WTC11 (cell line): Measurements from ENCODE around the gene DACH2. TPM values are rescaled to one million over a fixed set of nuclear protein-coding genes. Genes with fewer than 3 reads are reported as not detected.

Experiments
- ATAC-seq: fragments of 200-7000 bp; cut with Tn5 transposase; 2 replicates; pipeline ENCODE4 v1.10.0; 2021; ENCODE audit warnings: mild to moderate bottlenecking, moderate library complexity
- CTCF ChIA-PET: fragments of 300-600 bp; sonication (Branson Sonifier 250); formaldehyde crosslinking; loops from one replicate; lab custom pipeline; 2021; ENCODE audit warnings: antibody characterized with exemption; lab: Charles Lee
- POLR2A ChIA-PET: fragments of 350-600 bp; sonication (Branson Sonifier 250); formaldehyde crosslinking; loops from one replicate; lab custom pipeline; 2021; ENCODE audit warnings: antibody characterized with exemption; lab: Charles Lee
- DNase-seq: peaks from one replicate; pipeline ENCODE4 v3.0.0; 2021; ENCODE audit warnings: low spot score
- H3K27ac Mint-ChIP-seq: 2 replicates; pipeline ENCODE4 v1.8.0; 2021; ENCODE audit warnings: mixed read lengths
- H3K27me3 Mint-ChIP-seq: 2 replicates; pipeline ENCODE4 v1.8.0; 2021; ENCODE audit warnings: low read depth, mild to moderate bottlenecking, moderate library complexity, mixed read lengths
- H3K36me3 Mint-ChIP-seq: 2 replicates; pipeline ENCODE4 v1.8.0; 2021; ENCODE audit warnings: mixed read lengths
- H3K4me1 Mint-ChIP-seq: 2 replicates; pipeline ENCODE4 v1.8.0; 2022; ENCODE audit warnings: mixed read lengths
- H3K4me3 Mint-ChIP-seq: 2 replicates; pipeline ENCODE4 v1.8.0; 2021; ENCODE audit warnings: mild to moderate bottlenecking, moderate library complexity, mixed read lengths
- H3K9me3 Mint-ChIP-seq: 2 replicates; pipeline ENCODE4 v1.8.0; 2021; ENCODE audit warnings: mixed read lengths
- AFF4 ChIP-seq: sonication (generic); formaldehyde crosslinking; IDR thresholded peaks from 2 replicates; pipeline ENCODE4 v1.8.1; 2023; ENCODE audit warnings: mild to moderate bottlenecking, missing genetic modification reagents, borderline replicate concordance
- ARID4B ChIP-seq: sonication (generic); formaldehyde crosslinking; IDR thresholded peaks from 2 replicates; pipeline ENCODE4 v1.8.0; 2023; ENCODE audit warnings: missing genetic modification reagents, mild to moderate bottlenecking, borderline replicate concordance
- ATF1 ChIP-seq: sonication (generic); formaldehyde crosslinking; IDR thresholded peaks from 2 replicates; pipeline ENCODE4 v1.8.1; 2023; ENCODE audit warnings: mild to moderate bottlenecking, moderate library complexity, missing genetic modification reagents
- CREB1 ChIP-seq: sonication (generic); formaldehyde crosslinking; IDR thresholded peaks from 2 replicates; pipeline ENCODE4 v1.8.0; 2023; ENCODE audit warnings: mild to moderate bottlenecking, missing genetic modification reagents
- ERG ChIP-seq: fragments of 250-450 bp; sonication (Bioruptor Pico); IDR thresholded peaks from 2 replicates; pipeline ENCODE4 v1.8.0; 2021; ENCODE audit warnings: mild to moderate bottlenecking
- FOXK1 ChIP-seq: sonication (generic); formaldehyde crosslinking; IDR thresholded peaks from 2 replicates; pipeline ENCODE4 v1.8.0; 2022; ENCODE audit warnings: mild to moderate bottlenecking, moderate library complexity, missing genetic modification reagents
- FOXP1 ChIP-seq: sonication (generic); formaldehyde crosslinking; IDR thresholded peaks from 2 replicates; pipeline ENCODE4 v1.8.0; 2022; ENCODE audit warnings: missing genetic modification reagents, mild to moderate bottlenecking, moderate library complexity, borderline replicate concordance
- GTF2I ChIP-seq: fragments of 250-450 bp; sonication (Bioruptor Pico); conservative IDR thresholded peaks from 2 replicates; pipeline ENCODE4 v1.4.0; 2021; ENCODE audit warnings: mild to moderate bottlenecking
- JUN ChIP-seq: sonication (generic); formaldehyde crosslinking; IDR thresholded peaks from 2 replicates; pipeline ENCODE4 v1.8.0; 2023; ENCODE audit warnings: mild to moderate bottlenecking, missing genetic modification reagents
- MYBL2 ChIP-seq: sonication (generic); formaldehyde crosslinking; IDR thresholded peaks from 2 replicates; pipeline ENCODE4 v1.8.1; 2023; ENCODE audit warnings: mild to moderate bottlenecking, moderate library complexity, missing genetic modification reagents
- NFATC4 ChIP-seq: fragments of 250-450 bp; sonication (Bioruptor Pico); IDR thresholded peaks from 2 replicates; pipeline ENCODE4 v1.9.0; 2021; ENCODE audit warnings: mild to moderate bottlenecking
- NR1H2 ChIP-seq: sonication (generic); formaldehyde crosslinking; IDR thresholded peaks from 2 replicates; pipeline ENCODE4 v1.9.0; 2021; ENCODE audit warnings: mild to moderate bottlenecking, moderate library complexity, missing genetic modification reagents
- TEAD1 ChIP-seq: sonication (generic); formaldehyde crosslinking; IDR thresholded peaks from 2 replicates; pipeline ENCODE4 v1.8.0; 2022; ENCODE audit warnings: mild to moderate bottlenecking, missing genetic modification reagents
- ZBTB21 ChIP-seq: sonication (generic); formaldehyde crosslinking; IDR thresholded peaks from 2 replicates; pipeline ENCODE4 v1.8.1; 2023; ENCODE audit warnings: mild to moderate bottlenecking, missing genetic modification reagents, borderline replicate concordance
- ZNF317 ChIP-seq: sonication (generic); formaldehyde crosslinking; IDR thresholded peaks from 2 replicates; pipeline ENCODE4 v1.8.1; 2023; ENCODE audit warnings: low read depth, mild to moderate bottlenecking, moderate library complexity, missing genetic modification reagents, borderline replicate concordance
- ZNF416 ChIP-seq: fragments of 250-450 bp; sonication (Bioruptor Pico); IDR thresholded peaks from 2 replicates; pipeline ENCODE4 v1.9.0; 2021; ENCODE audit warnings: mild to moderate bottlenecking, inconsistent platforms
- total RNA-seq: library from RNA; stranded (reverse); gene quantifications from 3 replicates; pipeline ENCODE4 v1.2.3, GENCODE V29; 2021
- TF ChIP-seq, protein P1 (sequence below): sonication (generic); formaldehyde crosslinking; IDR thresholded peaks from 2 replicates; pipeline ENCODE4 v1.8.0; 2022; ENCODE audit warnings: mild to moderate bottlenecking, missing genetic modification reagents
- TF ChIP-seq, protein P2 (sequence below): fragments of 250-450 bp; sonication (Bioruptor Pico); conservative IDR thresholded peaks from 2 replicates; pipeline ENCODE4 v1.9.0; 2021; ENCODE audit warnings: mild to moderate bottlenecking

The DACH2 gene
- total RNA-seq, 1 experiment from 2014 or later, result 3.5 TPM

DNA sequence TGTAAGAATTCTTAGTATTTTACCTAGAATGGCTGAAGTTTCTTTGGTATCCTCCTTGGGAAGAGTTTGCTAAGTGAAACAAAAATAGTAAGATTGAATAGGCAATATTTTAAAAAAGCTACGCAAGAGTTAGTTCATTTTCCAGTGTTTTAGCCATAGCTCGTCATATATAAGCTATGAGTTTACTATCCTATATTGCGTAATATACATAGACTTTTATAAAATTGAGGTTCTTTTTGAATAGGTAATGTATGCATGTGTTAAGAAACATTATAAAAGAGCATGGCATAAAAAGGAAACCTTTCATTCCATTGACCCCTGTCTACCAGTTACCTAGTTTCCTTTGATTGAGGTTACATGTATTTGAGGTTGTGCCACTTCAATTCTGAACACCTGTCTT is 67.0 kb downstream of the DACH2 start (continued):
- TF ChIP-seq ZNF317 (CRISPR knock-in tag), result no peak
- no peak for TF ChIP-seq AFF4 (CRISPR knock-in tag)

DNA sequence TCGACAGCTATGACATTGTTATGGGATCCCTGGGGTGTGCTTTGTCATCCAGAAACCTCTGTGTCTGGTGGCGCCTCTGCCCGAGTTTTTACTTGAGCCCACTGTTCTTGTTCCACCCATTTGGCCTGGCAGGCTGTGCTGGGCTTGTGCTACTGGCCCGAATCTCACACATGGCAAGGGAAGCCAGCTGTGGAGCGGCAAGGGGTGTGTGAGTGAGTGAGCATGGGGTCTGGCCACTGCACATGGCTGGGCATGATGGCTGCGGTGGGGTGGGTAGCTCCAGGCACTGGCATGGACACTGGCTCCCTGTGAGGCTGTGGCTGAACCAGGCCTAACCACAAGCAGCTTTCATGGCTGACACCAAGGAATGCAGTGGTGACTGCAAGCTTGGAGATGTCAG is 89.2 kb downstream of the DACH2 start:
- ATAC-seq (no peak), DNase-seq (no peak)
- TF ChIP-seq NFATC4, result no peak
- TF ChIP-seq ERG (CRISPR knock-in tag), result no peak
- no peak for TF ChIP-seq ARID4B (CRISPR knock-in tag)
- TF ChIP-seq, protein P1, sequence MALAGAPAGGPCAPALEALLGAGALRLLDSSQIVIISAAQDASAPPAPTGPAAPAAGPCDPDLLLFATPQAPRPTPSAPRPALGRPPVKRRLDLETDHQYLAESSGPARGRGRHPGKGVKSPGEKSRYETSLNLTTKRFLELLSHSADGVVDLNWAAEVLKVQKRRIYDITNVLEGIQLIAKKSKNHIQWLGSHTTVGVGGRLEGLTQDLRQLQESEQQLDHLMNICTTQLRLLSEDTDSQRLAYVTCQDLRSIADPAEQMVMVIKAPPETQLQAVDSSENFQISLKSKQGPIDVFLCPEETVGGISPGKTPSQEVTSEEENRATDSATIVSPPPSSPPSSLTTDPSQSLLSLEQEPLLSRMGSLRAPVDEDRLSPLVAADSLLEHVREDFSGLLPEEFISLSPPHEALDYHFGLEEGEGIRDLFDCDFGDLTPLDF, result no peak
- no peak for TF ChIP-seq FOXP1 (CRISPR knock-in tag)
- TF ChIP-seq ZBTB21 (CRISPR knock-in tag), result no peak
- no peak for TF ChIP-seq CREB1 (CRISPR knock-in tag)
- TF ChIP-seq ATF1, result no peak
- TF ChIP-seq JUN (CRISPR knock-in tag), result no peak
- TF ChIP-seq NR1H2 (CRISPR knock-in tag), result no peak
- no peak for TF ChIP-seq FOXK1 (CRISPR knock-in tag)
- no peak for TF ChIP-seq MYBL2 (CRISPR knock-in tag)
- TF ChIP-seq ZNF416 (CRISPR knock-in tag), result no peak
- TF ChIP-seq TEAD1 (CRISPR knock-in tag), result no peak
- TF ChIP-seq GTF2I (CRISPR knock-in tag), result no peak
- TF ChIP-seq, protein P2, sequence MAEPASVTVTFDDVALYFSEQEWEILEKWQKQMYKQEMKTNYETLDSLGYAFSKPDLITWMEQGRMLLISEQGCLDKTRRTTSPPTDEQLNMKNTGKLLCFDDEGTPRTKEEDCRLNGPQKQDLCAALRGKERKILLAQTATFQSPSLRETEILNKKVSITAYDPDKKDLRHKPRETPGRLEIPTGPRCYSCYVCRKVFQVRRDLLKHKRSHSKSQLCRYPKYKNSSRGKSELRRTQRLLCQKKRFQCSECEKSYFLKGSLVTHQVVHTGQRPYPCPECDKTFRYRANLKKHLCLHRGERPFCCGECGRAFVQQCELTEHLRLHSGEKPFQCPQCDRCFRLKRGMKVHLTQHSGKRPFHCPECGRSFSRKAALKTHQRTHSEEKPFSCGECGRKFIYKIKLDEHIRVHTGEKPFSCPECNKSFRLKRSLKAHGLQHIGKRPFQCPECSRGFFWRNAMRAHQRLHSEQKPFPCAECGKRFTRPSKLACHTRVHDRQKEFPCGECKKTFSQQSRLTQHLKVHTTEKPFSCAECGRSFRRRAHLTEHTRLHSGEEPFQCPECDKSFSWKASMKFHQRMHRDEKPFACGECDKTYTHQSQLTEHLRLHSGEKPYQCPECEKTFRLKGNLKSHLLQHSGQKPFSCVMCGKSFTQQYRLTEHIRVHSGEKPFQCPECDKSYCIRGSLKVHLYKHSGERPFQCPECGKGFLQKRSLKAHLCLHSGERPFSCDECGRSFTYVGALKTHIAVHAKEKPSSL, result no peak
- Mint-ChIP-seq H3K36me3 (peaks cover 20% of the 10 kb centered on the region), H3K4me3 (no peak overlapping the region), H3K9me3 (peaks cover 39% of the 10 kb centered on the region), H3K27ac (no peak overlapping the region), H3K27me3 (no peaks in the 10 kb centered on the region), H3K4me1 (no peaks in the 10 kb centered on the region)
- CTCF ChIA-PET, result no interaction called here
- POLR2A ChIA-PET, result no interaction called here
